ENCODE data around the gene COMMD10. TPM values are rescaled to one million over a fixed set of nuclear protein-coding genes. Genes with fewer than 3 reads are reported as not detected.

Gene COMMD10
- total and polyA plus RNA-seq, 2 of the 4 experiments (the other 2 are of a cell fraction): 12.8 to 20.4 TPM

- dilution Hi-C loops (cut with HindIII; ENCODE audit: low sequenced_read_pairs, unreplicated experiment): no loop called here
Measured at GRCh38 chr5:116068028-116068632, 16.7 kb upstream of the COMMD10 start.

More at GRCh38 chr5:116068028-116068632, 16.7 kb upstream of the COMMD10 start:
- Histone ChIP-seq H3K18ac (ENCODE audit: low read depth, low read length) (no peak overlapping the region), H2BK20ac (ENCODE audit: low read depth, low read length) (no peak overlapping the region), H2AK9ac (replicated peaks; ENCODE audit: low read depth, low read length, poor library complexity) (no peak overlapping the region), H4K5ac (ENCODE audit: low read depth, low read length) (no peak overlapping the region), H3K4me1 (ENCODE audit: control insufficient read depth, insufficient read depth, low read length) (no peaks in the 10 kb centered on the region), H3K27me3 (ENCODE audit: control insufficient read depth, insufficient read depth, low read length) (peaks cover 3% of the 10 kb centered on the region; the same call in 1 of the 2 replicates), H2BK15ac (ENCODE audit: low read depth, low read length) (no peak overlapping the region), H2AFZ (replicated peaks; ENCODE audit: low read length, poor library complexity) (no peak overlapping the region), H3K4me2 (ENCODE audit: low read depth, low read length) (no peak overlapping the region), H3K9ac (ENCODE audit: low read depth, low read length) (no peak overlapping the region), H3K9me3 (ENCODE audit: control insufficient read depth, insufficient read depth, low read length) (no peaks in the 10 kb centered on the region), H2BK5ac (ENCODE audit: low read depth, low read length, poor library complexity, severe bottlenecking) (no peak overlapping the region), H3K4me3 (ENCODE audit: insufficient read depth, low read depth, low read length) (no peak overlapping the region), H2BK120ac (ENCODE audit: low read depth, low read length) (no peak overlapping the region), H4K8ac (ENCODE audit: low read depth in 2 of 2, low read length in 2 of 2) (no peak overlapping the region), H3K23ac (ENCODE audit: low read depth, low read length) (no peak overlapping the region), H4K91ac (ENCODE audit: insufficient read depth, low read depth, low read length) (no peak overlapping the region), H2AK5ac (ENCODE audit: low read depth, low read length) (no peak overlapping the region), H3K27ac (ENCODE audit: insufficient read depth, low read length) (no peak overlapping the region), H3K56ac (ENCODE audit: extremely low read depth, insufficient read depth, low read length) (no peak overlapping the region), H3K14ac (replicated peaks; ENCODE audit: low read depth, low read length) (no peak overlapping the region), H4K20me1 (ENCODE audit: insufficient read depth, low read length) (no peaks in the 10 kb centered on the region), H3K4ac (ENCODE audit: low read depth, low read length) (no peak overlapping the region), H3K36me3 (ENCODE audit: control insufficient read depth, insufficient read depth, low read length) (no peaks in the 10 kb centered on the region), H3K9me1 (ENCODE audit: insufficient read depth, low read length) (no peaks in the 10 kb centered on the region), H3K79me1 (ENCODE audit: low read depth in 1 of 2, low read length in 2 of 2) (no peaks in the 10 kb centered on the region)
- no TSS peak for BruUV-seq (replicated peaks)
- intact Hi-C loops (cut with micrococcal nuclease) (loop anchor here (1.0 to 5.0 kb wide), 3 partner anchors 180 to 434 kb away; partner anchors contain the start of genes AP3S1 and ATG12), in situ Hi-C loops (cut with MboI; ENCODE audit: low sequenced_read_pairs) (loop anchor here (5.0 to 25.0 kb wide), 2 partner anchors 176 to 756 kb away; no protein-coding TSS in a partner anchor)
- DNase-seq (peak; percentile 72), ATAC-seq (ENCODE audit: low read depth) (peak; percentile 66)
- no CpG with 5 or more reads among the region's 4 CpGs for whole genome bisulfite sequencing, 2 experiments (ENCODE audit: extremely low coverage in 2 of 2, insufficient read length in 1 of 2)
- ChIA-PET CTCF (interaction anchor here (0.6 to 1.8 kb wide), 5 partner anchors 15 to 433 kb away, joined by 3 to 9 read pairs (median 4); no protein-coding TSS in a partner anchor), POLR2A (ENCODE audit: unreplicated experiment) (no interaction called here)
- TF ChIP-seq CHD1 (IDR thresholded peaks at IDR 0.05; ENCODE audit: low read depth, low read length) (no peak), POLR2A (IDR thresholded peaks at IDR 0.05; ENCODE audit: low read depth, low read length) (no peak), SMC3 (IDR thresholded peaks at IDR 0.05; ENCODE audit: low read depth, low read length) (peak; percentile 86), RAD21 (IDR thresholded peaks at IDR 0.05; ENCODE audit: low read length) (peak; percentile 82), CTCF (conservative IDR thresholded peaks at IDR 0.05; ENCODE audit: low read depth, low read length) (peak; percentile 87)

Data from IMR-90 (cell line).